HG03175 (cell line): ENCODE measurements around the gene TMEM267.
"Not testable (repeated sequence)": the region's sequence is repeated elsewhere in the genome, so short reads cannot be mapped to it uniquely, and the experiment has no call there.

Source experiments
- ATAC-seq: cut with Tn5 transposase; IDR thresholded peaks from one replicate; pipeline ENCODE4 v1.9.1; 2021; ENCODE audit warnings: mild to moderate bottlenecking, moderate library complexity; ENCODE audit not compliant: unreplicated experiment

TMEM267 gene

DNA sequence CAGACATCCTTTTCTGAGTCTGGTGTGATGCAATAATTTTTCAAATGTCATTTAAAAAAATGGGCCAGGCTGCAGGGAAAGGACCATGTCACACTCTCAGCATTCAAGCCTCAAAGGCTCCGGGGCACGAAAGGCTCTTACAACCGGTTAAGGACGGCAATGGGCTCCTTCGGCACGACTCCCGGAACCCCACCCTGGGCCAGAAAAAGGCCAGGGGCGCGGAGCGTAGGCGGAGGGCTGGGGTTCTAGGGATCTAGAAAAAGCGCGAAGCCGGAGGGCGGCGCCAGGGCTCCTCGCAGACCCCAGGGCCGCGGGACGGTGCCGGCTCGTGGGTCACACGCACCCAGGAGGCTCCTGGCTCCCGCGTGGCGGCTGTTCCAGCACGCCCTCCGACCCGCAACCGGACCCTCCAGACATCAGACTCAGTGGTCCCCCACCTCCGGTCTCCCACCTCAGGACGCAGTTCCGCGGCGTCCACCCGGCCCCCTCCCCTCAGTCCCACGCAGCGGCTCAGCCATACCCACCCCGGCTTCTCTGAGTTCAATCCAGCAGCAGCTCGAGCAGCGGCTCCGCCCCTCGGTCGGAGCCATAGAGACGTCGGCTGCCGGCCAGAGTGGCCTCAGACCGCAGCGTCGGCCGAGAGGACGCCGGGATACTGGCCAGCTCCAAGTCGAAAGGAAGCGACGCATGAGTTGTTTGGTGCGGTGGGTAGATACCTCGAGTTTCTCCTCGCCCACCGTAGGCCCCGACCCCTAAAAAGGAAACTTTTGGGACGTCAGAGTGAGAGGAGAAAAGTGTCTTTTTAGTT, at the start of gene TMEM267:
TSS of gene TMEM267 (minus strand) at position 568 of the 808 bp plus-strand sequence. CDS start 29,896 bp downstream, outside the sequence.
- peak; percentile 88 for ATAC-seq

GRCh38 chr5:43530648-43531047, 47.0 kb upstream of the TMEM267 start:
- ATAC-seq: no peak

DNA sequence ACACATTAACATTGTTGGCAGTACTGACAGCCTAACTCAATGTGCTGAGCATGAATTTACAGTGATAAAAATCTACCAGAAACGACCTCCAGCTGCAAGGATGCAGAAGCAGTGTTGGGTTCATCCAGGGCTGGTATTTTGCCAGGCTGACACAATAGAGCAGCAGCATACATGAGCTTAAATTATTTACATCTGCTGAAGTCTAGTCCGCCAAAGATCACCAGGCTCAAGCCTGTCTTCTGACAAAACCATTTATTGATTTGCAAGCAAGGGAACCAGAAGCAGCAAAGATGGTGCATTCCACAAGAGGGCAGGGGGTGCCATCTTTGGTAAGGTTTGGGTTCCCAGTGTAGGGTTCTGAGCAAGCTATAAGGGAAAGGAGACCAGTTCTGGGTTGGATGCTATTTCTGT, 40.0 kb upstream of the TMEM267 start:
- ATAC-seq: no peak

- no peak for ATAC-seq
Measured at GRCh38 chr5:43520615-43521014, 37.0 kb upstream of the TMEM267 start.

DNA sequence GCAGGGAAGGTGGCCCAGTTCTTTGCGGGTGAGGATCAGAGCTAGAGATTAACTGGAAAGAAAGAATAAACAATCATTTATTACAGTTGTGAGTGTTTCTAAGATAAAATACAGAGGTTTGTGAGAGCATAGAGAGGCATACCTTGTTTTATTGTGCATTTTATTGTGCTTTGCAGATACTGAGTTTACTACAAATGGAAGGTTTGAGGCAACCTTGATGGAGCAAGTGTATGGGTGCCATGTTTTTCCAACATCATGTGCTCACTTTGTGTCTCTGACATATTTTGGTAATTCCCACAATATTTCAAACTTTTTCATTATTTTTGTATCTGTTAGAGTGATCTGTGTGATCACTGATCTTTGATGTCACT, 32.0 kb upstream of the TMEM267 start:
- no peak for ATAC-seq

GRCh38 chr5:43514816-43515677, 31.4 kb upstream of the TMEM267 start, which contains the start of gene C5orf34:
TSS of gene C5orf34 (minus strand) at chr5:43515148. CDS start at chr5:43509339, 5,809 bp downstream.
- peak; percentile 98 for ATAC-seq

DNA sequence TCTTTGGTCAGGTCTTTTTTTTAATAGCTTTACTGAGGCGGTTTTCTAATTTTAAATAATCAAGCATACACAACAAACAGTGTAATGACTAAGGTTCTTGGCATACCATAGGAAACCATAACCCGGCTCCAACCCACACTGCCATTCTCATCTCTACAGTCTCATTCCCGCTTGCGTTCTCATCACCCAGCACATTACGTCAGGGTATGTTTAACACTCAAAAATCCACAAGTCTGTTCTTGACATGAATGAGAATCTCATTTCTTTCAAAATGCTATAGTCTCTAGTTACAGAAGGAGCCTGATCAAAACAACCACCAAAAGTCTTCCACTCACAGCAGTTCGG, 30.8 kb upstream of the TMEM267 start:
- peak; percentile 37 for ATAC-seq

GRCh38 chr5:43514025-43514424, 30.4 kb upstream of the TMEM267 start:
- no peak for ATAC-seq

- ATAC-seq: not testable (repeated sequence)
Measured at GRCh38 chr5:43511062-43511461, 27.4 kb upstream of the TMEM267 start.

GRCh38 chr5:43498581-43498980, 14.9 kb upstream of the TMEM267 start:
- no peak for ATAC-seq

DNA sequence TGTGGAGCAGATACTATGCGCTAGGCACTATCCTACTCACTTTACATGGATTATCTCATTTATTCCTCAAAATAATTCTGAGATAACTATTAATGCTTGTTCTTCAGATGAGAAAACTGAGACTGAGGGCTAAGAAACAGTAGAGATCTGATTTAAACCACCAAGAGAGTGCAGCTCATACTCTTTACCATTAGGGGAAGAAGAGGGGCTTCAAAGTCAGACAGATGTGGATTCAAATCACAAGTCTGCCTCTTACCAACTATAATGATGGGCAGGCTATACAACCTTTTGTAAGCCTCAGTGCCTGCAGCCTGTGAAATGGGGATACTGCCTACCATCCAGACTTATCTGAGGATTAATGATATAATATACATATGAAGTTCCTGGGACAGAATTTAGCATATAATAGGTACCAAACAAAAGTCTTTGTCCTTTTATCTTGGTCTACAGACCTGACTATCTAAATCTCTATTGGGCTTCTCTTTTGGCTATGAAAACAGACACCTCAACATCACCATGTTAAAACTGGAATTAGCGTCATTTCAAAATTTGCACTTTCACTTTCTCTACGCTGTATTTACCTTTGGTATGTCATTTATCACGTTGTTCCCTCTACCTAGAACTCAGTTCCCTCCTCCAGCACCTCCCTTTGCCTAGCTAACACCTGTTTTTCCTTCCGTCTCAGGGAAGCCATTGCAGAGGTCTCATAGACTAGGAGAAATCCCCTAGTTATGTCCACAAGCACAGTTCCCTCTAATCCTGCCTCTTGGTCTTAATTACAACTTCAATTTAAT, 13.8 kb upstream of the TMEM267 start:
- no peak for ATAC-seq

DNA sequence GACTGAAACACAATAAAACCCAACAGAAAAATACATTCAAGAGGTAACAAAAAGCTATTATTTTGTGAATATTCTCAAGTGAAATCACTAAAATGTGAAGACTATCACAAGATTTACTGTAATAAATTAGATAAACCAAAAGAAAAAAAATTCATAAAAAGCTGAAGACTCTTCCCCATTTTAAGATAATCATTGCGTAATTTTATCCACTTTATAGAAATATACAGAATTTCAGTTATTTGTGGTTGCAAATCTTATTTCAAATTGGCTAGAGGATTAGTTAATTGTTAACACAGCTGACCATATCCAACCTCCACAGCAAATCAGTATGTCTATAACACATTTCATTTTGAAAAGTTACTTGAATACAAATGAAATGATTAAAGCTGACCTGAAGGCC, 7.7 kb upstream of the TMEM267 start:
- ATAC-seq: no peak

- no peak for ATAC-seq
Measured at GRCh38 chr5:43486353-43486752, 2.7 kb upstream of the TMEM267 start.

GRCh38 chr5:43485406-43485805, 1.7 kb upstream of the TMEM267 start:
- ATAC-seq: no peak

DNA sequence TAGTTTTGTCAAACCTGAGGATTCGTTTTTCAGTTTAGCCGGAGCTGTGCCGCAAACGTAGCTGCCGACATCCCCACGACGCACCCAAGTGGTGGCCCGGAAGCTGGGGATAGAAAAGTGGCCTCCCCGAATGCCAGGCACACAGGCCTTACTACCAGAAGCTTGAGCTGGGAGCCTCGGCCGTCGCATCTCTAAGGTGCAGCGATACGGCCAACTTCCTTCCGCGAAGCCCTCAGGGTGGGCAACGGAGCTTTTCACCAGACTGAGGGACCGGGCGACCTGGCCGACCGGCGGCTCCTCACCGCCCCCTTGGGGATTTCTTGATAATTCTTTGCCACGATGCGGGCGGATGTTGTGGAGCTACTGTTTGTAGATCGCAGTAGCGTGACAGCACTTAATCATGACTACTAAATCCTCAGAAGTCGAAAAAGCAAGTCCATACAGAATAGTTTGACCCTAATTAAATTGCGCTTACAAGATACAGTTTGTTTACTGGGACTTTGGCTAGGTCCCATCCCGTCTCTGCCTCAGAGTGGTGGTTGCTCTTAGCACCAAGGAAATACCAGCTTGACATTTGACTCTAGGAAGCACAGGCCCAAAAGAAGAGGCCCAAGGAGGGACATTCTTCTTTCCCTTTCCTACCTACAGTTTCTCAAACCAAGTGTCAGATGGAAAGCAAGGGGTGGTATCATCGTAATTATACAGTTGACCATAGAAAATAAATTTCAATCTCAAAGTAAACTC, 613 bp upstream of the TMEM267 start:
- ATAC-seq: peak; percentile 82

- ATAC-seq: no peak
Measured at GRCh38 chr5:43482490-43483297, 971 bp downstream of the TMEM267 start.

GRCh38 chr5:43469671-43470391, 13.8 kb downstream of the TMEM267 start:
- no peak for ATAC-seq

DNA sequence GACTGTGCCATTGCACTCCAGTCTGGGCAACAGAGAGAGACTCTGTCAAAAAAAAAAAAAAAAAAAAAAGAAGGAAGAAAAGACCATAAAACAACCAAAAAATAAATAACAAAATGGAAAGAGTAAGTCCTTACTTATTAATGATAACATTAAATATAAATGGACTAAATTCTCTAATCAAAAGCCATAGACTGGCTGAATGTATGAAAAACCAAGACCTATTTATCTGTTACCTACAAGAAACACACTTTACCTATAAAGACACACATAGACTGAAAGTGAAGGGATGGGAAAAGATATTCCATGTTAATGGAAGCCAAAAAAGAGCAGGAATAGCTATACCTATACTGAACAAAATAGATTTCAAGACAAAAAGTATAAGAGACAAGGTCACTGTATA, 16.6 kb downstream of the TMEM267 start:
- no peak for ATAC-seq

DNA sequence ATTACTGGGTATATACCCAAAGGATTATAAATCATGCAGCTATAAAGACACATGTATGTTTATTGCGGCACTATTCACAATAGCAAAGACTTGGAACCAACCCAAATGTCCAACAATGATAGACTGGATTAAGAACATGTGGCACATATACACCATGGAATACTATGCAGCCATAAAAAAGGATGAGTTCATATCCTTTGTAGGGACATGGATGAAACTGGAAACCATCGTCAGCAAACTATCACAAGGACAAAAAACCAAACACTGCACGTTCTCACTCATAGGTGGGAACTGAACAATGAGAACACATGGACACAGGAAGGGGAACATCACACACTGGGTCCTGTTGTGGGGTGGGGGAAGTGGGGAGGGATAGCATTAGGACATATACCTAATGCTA, 18.2 kb downstream of the TMEM267 start:
- not testable (repeated sequence) for ATAC-seq
